Body of pancreas (tissue), 4 donors: Measurements from ENCODE around the gene ZNF79. TPM values are rescaled to one million over a fixed set of nuclear protein-coding genes. Genes with fewer than 3 reads are reported as not detected.

Source experiments
- ATAC-seq: fragments of 150-250 bp; one replicate; pipeline ENCODE4 v1.9.1; 2016
- DNase-seq, 4 donors: peaks; one replicate each; pipeline ENCODE4 v3.0.0-alpha.2; 2019
- H3K27ac ChIP-seq, 4 donors: fragments of 200-600 bp; sonication (generic); 1 replicate in 3 of 4; 2 replicates in 1 of 4; pipeline versions ENCODE4 v1.5.1 to v1.6.1; 2016 to 2019; ENCODE audit warnings: mild to moderate bottlenecking in 1 of 4, mixed read lengths in 1 of 4, moderate library complexity in 1 of 4
- H3K27me3 ChIP-seq, 2 donors: fragments of 200-600 bp; sonication (generic); one replicate each; pipeline ENCODE4 v1.6.0; 2016; ENCODE audit warnings: mild to moderate bottlenecking in 1 of 2
- H3K36me3 ChIP-seq, 2 donors: fragments of 200-600 bp; sonication (generic); replicated peaks in 1 of 2; 2 replicates each; pipeline ENCODE4 v1.5.1; 2016; ENCODE audit warnings: low read depth in 2 of 2; ENCODE audit not compliant: insufficient read depth in 1 of 2
- H3K4me1 ChIP-seq: fragments of 200-600 bp; sonication (generic); one replicate; pipeline ENCODE4 v1.6.0; 2016
- H3K4me3 ChIP-seq, 2 donors: fragments of 200-600 bp; sonication (generic); 1 replicate in 1 of 2; 2 replicates in 1 of 2; pipeline ENCODE4 v1.5.1; 2016 to 2019
- H3K9me3 ChIP-seq, 3 donors: fragments of 200-600 bp; sonication (generic); 1 replicate in 2 of 3; 2 replicates in 1 of 3; pipeline ENCODE4 v1.5.1; 2016
- POLR2A ChIP-seq, 3 donors: fragments of 450-650 bp; IDR thresholded peaks; one replicate each; pipeline ENCODE4 v1.6.1; 2016; ENCODE audit warnings: antibody characterized with exemption in 3 of 3, mild to moderate bottlenecking in 2 of 3
- WGBS, 2 donors: methylation state at CpG; one replicate each; pipeline ENCODE4 v1.1.5; 2017; 5-methylcytosine and 5-hydroxymethylcytosine counted together
- intact Hi-C: fragments of 100-400 bp; cut with DNase I; formaldehyde crosslinking; loops from one replicate; pipeline ENCODE4 v1.15.1; 2023
- total RNA-seq, 2 donors: library from RNA; depleted of rRNA; stranded (reverse); fragments of >200 nt; gene quantifications; one replicate each; pipeline ENCODE4 v1.1.0, GENCODE V29; 2016
- TF ChIP-seq, protein P1 (sequence below), 7 experiments: fragments of 450-650 bp in 4 of 7; fragments of 200-600 bp in 3 of 7; sonication (generic) in 3 of 7; IDR thresholded peaks; one replicate each; pipeline ENCODE4 v1.5.1; 2016 to 2019; ENCODE audit warnings: antibody characterized with exemption in 7 of 7

The ZNF79 gene
- total RNA-seq, 2 donors from 2014 or later, result 4.7 to 11.5 TPM

DNA sequence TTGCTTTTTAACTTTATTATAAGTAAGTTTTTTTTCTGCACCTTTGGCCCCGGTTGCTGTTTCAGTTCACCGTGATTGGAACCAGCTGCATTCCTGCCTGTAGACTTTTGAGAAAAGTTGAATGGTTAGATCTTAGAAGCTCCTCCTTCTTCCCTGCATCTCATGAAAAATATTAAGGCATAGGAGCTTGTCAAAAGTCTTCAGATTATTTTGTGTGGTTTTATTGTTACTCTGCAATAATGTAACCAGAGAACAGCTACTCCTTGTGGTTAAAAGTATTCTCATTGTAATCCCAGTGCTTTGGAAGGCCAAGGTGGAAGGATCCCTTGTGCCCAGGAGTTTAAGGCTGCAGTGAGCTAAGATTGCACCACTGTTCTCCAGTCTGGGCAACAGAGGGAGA is 30.5 kb upstream of the ZNF79 start:
- no peak for ATAC-seq
- H3K9me3 ChIP-seq, result no peaks in the 10 kb centered on the region
- no peak overlapping the region for H3K27ac ChIP-seq
- no peaks in the 10 kb centered on the region for H3K27me3 ChIP-seq
- H3K4me1 ChIP-seq, result peaks cover 16% of the 10 kb centered on the region
- TF ChIP-seq, protein P1, sequence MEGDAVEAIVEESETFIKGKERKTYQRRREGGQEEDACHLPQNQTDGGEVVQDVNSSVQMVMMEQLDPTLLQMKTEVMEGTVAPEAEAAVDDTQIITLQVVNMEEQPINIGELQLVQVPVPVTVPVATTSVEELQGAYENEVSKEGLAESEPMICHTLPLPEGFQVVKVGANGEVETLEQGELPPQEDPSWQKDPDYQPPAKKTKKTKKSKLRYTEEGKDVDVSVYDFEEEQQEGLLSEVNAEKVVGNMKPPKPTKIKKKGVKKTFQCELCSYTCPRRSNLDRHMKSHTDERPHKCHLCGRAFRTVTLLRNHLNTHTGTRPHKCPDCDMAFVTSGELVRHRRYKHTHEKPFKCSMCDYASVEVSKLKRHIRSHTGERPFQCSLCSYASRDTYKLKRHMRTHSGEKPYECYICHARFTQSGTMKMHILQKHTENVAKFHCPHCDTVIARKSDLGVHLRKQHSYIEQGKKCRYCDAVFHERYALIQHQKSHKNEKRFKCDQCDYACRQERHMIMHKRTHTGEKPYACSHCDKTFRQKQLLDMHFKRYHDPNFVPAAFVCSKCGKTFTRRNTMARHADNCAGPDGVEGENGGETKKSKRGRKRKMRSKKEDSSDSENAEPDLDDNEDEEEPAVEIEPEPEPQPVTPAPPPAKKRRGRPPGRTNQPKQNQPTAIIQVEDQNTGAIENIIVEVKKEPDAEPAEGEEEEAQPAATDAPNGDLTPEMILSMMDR (IDR thresholded peaks at IDR 0.05), result no peak
- no peak for TF ChIP-seq POLR2A (IDR thresholded peaks at IDR 0.05)
- no peak overlapping the region for H3K4me3 ChIP-seq
- no peaks in the 10 kb centered on the region for H3K36me3 ChIP-seq
- intact Hi-C loops, result no loop called here
- DNase-seq, result no peak
- WGBS, 2 donors, result 61 to 70% methylated on average over 2 of the region's 2 CpGs

DNA sequence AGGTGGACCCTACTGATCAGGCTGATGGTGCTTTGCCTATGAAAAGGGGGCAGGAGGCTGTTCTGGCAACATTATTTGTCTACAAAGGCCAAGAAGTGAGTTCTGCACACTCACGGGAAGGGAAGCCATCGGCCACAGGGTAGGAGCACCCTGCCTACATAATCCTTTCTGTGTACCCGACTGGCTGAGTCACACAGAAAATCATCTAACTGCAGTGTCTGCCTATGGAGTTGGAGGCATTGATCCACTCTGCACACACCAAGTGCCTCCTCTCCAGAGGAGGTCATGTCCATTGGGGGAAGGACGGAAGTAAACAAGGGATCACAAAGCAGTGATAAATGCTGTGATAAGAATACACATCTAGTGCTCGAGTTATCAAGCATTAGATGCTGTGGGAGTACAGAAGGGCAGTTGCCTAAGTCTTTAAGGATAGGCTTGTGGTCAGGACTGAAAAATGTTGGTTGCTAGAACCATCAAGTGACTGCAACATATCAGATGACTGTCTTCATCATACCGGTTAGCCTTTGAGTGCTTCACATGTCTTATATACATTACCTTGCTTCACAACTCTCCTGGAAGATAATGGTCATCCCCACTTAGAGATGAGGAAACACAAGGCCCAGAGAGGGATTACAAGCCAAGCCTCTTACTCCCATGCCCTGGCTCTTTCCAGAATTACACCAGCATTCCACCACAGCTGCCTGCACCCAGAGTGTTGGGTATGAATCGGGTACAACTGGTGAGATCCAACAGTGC is 28.5 kb upstream of the ZNF79 start:
- Histone ChIP-seq H3K4me1 (peaks cover 19% of the 10 kb centered on the region), H3K36me3 (no peaks in the 10 kb centered on the region), H3K4me3 (no peak overlapping the region), H3K27me3 (no peaks in the 10 kb centered on the region), H3K9me3 (no peaks in the 10 kb centered on the region), H3K27ac (peak overlapping the region in 3 of 4 donors; percentile 70 to 76 (median 75))
- 63 to 69% methylated on average over 5 to 7 of the region's 7 CpGs for WGBS, 2 donors
- ATAC-seq, result no peak
- TF ChIP-seq, protein P1 (IDR thresholded peaks at IDR 0.05), result no peak
- TF ChIP-seq POLR2A (IDR thresholded peaks at IDR 0.05), result no peak
- no peak for DNase-seq
- intact Hi-C loops, result no loop called here

DNA sequence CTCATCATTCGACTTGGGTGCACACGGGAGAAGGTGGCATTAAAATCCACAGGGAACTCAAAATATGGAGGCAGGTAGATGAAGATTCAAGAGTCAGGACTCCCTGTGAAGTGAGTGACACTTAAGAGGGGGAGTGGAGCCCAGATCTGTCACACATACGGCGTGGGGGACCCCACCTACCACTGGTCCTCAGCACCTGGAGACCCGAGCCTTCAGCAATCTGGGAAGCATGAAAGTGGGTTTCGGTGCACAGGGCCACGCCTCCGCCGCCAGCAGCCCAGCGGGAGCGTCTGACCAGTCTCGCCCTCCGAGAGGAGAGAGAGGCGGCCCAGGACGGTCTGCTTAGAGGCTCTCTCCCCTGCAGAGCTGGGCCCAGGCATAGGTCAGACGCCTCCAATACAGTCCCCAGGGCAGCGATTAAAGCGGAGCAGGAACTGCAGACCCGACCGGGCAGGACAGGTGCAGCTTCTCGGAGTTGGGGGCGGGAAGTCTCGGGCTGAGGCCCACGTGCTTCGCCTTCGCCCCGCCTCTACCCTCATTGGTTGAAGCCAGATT is 27.9 kb upstream of the ZNF79 start:
- intact Hi-C loops, result no loop called here
- H3K9me3 ChIP-seq, result no peaks in the 10 kb centered on the region
- no peaks in the 10 kb centered on the region for H3K27me3 ChIP-seq
- 4 to 20% methylated on average over 4 to 27 of the region's 27 CpGs for WGBS, 2 donors
- DNase-seq, result no peak
- H3K4me1 ChIP-seq, result peaks cover 19% of the 10 kb centered on the region
- peak in 1 of 3 donors; percentile 48 for TF ChIP-seq POLR2A (IDR thresholded peaks at IDR 0.05)
- TF ChIP-seq, protein P1 (IDR thresholded peaks at IDR 0.05), result no peak
- peak overlapping the region in 1 of 2 donors; percentile 47 for H3K4me3 ChIP-seq
- H3K36me3 ChIP-seq, result no peaks in the 10 kb centered on the region
- ATAC-seq, result no peak
- H3K27ac ChIP-seq, result peak overlapping the region in 3 of 4 donors; percentile 70 to 76 (median 75)

DNA sequence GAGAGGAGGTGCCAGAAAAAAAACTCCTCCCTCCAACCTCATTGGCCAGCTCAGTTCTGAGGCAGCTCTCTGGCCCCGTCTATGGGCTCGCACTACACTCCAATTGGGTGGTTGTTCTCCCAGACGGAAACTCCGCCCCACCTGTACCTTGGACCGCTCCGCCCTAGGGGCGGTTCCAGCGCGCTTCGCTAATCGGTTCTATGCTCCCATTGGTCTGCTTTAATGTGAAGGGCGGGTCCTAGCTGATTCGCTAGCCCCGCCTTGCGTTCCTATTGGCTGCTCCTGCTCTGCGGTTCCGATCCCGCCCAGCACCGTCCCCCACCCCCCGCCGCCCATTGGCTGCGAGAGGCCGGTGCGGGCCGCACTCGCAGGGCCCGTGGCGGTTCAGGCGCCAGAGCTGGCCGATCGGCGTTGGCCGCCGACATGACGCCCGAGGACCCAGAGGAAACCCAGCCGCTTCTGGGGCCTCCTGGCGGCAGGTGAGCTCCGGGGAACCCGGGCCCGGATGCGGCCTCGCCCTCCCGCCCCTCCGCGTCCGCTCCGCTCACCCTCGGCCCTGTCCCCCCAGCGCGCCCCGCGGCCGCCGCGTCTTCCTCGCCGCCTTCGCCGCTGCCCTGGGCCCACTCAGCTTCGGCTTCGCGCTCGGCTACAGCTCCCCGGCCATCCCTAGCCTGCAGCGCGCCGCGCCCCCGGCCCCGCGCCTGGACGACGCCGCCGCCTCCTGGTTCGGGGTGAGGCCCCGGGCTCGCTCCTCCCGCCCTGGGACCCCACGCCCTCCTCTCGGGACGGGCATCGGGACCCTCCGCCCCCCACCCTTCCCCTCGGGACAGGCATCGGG is 27.2 kb upstream of the ZNF79 start, which contains the start of gene SLC2A8:
TSS of gene SLC2A8 (plus strand) at position 362 of the 838 bp plus-strand sequence. CDS start at position 424, 62 bp downstream.
- 0% methylated on average over 27 to 44 of the region's 87 CpGs for WGBS, 2 donors
- Histone ChIP-seq H3K36me3 (no peaks in the 10 kb centered on the region), H3K27me3 (no peaks in the 10 kb centered on the region), H3K27ac (peak within 1 kb of the TSS; percentile 87 to 91 (median 90)), H3K4me3 (peak within 1 kb of the TSS; percentile 69 to 83), H3K9me3 (no peaks in the 10 kb centered on the region), H3K4me1 (peaks cover 19% of the 10 kb centered on the region)
- intact Hi-C loops, result no loop called here
- peak; percentile 99 to 100 (median 99) for DNase-seq
- TF ChIP-seq, protein P1 (IDR thresholded peaks at IDR 0.05), result peak in 5 of 7 experiments; percentile 21 to 53 (median 43)
- TF ChIP-seq POLR2A (IDR thresholded peaks at IDR 0.05), result peak; percentile 80 to 87 (median 82)
- ATAC-seq, result peak; percentile 95
